Keratinocyte (primary cell): ENCODE results near the gene LPGAT1. TPM values are rescaled to one million over a fixed set of nuclear protein-coding genes. Genes with fewer than 3 reads are reported as not detected.

Source experiments
- DNase-seq: peaks from one replicate; pipeline ENCODE4 v3.0.0-alpha.2; 2011; ENCODE audit warnings: low read depth, missing footprints, low spot score
- FAIRE-seq: peaks from 2 replicates; lab custom pipeline; 2011; peaks lifted over from hg19 to GRCh38; lab: Jason Lieb, UNC
- H2AFZ ChIP-seq: 2 replicates; pipeline ENCODE4 v1.6.0; 2012; ENCODE audit warnings: low read length, control low read depth, inconsistent platforms; ENCODE audit not compliant: control insufficient read depth
- H3K27ac ChIP-seq: 2 replicates; pipeline ENCODE4 v1.5.1; 2011; ENCODE audit warnings: low read length; ENCODE audit not compliant: control insufficient read depth, insufficient read depth
- H3K27me3 ChIP-seq: 3 replicates; pipeline ENCODE4 v1.6.0; 2011; ENCODE audit warnings: low read length; ENCODE audit not compliant: control insufficient read depth, insufficient read depth; ENCODE audit errors: extremely low read depth
- H3K36me3 ChIP-seq, 2 experiments: 2 replicates in 1 of 2; 3 replicates in 1 of 2; pipeline ENCODE4 v1.5.1; 2011; ENCODE audit warnings: low read length in 2 of 2, mild to moderate bottlenecking in 1 of 2; ENCODE audit not compliant: control insufficient read depth in 2 of 2, insufficient read depth in 2 of 2; ENCODE audit errors: extremely low read depth in 1 of 2
- H3K4me1 ChIP-seq: 3 replicates; pipeline ENCODE4 v1.5.1; 2011; ENCODE audit warnings: low read length; ENCODE audit not compliant: control insufficient read depth, insufficient read depth; ENCODE audit errors: extremely low read depth
- H3K4me2 ChIP-seq: 3 replicates; pipeline ENCODE4 v1.6.0; 2011; ENCODE audit warnings: low read depth, low read length; ENCODE audit not compliant: control insufficient read depth, insufficient read depth; ENCODE audit errors: extremely low read depth
- H3K4me3 ChIP-seq, 3 experiments: fragments of 200-600 bp in 1 of 3; sonication (generic) in 1 of 3; 2 replicates in 2 of 3; 3 replicates in 1 of 3; pipeline ENCODE4 v1.5.1; 2011 to 2016; ENCODE audit warnings: low read length in 3 of 3, mild to moderate bottlenecking in 3 of 3, control low read depth in 2 of 3, inconsistent platforms in 1 of 3, low read depth in 1 of 3, mixed read lengths in 1 of 3, mixed run types in 1 of 3, moderate library complexity in 1 of 3; ENCODE audit not compliant: control insufficient read depth in 2 of 3, insufficient read depth in 2 of 3; ENCODE audit errors: extremely low read depth in 1 of 3
- H3K79me2 ChIP-seq: 2 replicates; pipeline ENCODE4 v1.6.0; 2012; ENCODE audit warnings: low read length; ENCODE audit not compliant: control insufficient read depth, insufficient read depth
- H3K9ac ChIP-seq: 3 replicates; pipeline ENCODE4 v1.6.0; 2011; ENCODE audit warnings: low read length; ENCODE audit not compliant: control insufficient read depth, insufficient read depth; ENCODE audit errors: extremely low read depth
- H3K9me1 ChIP-seq: 3 replicates; pipeline ENCODE4 v1.6.0; 2011; ENCODE audit warnings: low read length; ENCODE audit not compliant: control insufficient read depth, insufficient read depth; ENCODE audit errors: extremely low read depth
- H3K9me3 ChIP-seq: 2 replicates; pipeline ENCODE4 v1.5.1; 2012; ENCODE audit warnings: low read depth, low read length; ENCODE audit not compliant: control insufficient read depth
- H4K20me1 ChIP-seq: 3 replicates; pipeline ENCODE4 v1.6.0; 2011; ENCODE audit warnings: low read length; ENCODE audit not compliant: control insufficient read depth, insufficient read depth; ENCODE audit errors: extremely low read depth
- CTCF ChIP-seq, 3 experiments: IDR thresholded peaks in 1 of 3; conservative IDR thresholded peaks in 1 of 3; optimal IDR thresholded peaks in 1 of 3; 2 replicates in 2 of 3; 3 replicates in 1 of 3; pipeline versions ENCODE3 to v1.5.1; 2011; ENCODE audit warnings: low read length in 3 of 3, mild to moderate bottlenecking in 3 of 3, moderate library complexity in 2 of 3, control low read depth in 1 of 3, inconsistent platforms in 1 of 3; ENCODE audit not compliant: insufficient read depth in 2 of 3; ENCODE audit errors: extremely low read depth in 1 of 3
- EZH2 ChIP-seq: IDR thresholded peaks from one replicate; pipeline ENCODE4 v1.6.1; 2012; ENCODE audit warnings: inconsistent platforms, mild to moderate bottlenecking, low read length, moderate library complexity
- dilution Hi-C: fragments of 300-500 bp; cut with MboI; formaldehyde crosslinking; loops from one replicate; pipeline ENCODE4 v1.7.0; 2020; ENCODE audit warnings: low sequenced_read_pairs; ENCODE audit not compliant: extremely low pct_ligation_motif_present
- polyA plus RNA-seq, 5 experiments: library from polyadenylated mRNA; depleted of rRNA in 3 of 5; stranded (reverse) in 3 of 5; stranded (forward) in 1 of 5; unstranded in 1 of 5; fragments of >200 nt; gene quantifications; 1 replicate in 1 of 5; 2 replicates in 3 of 5; 3 replicates in 1 of 5; pipeline versions ENCODE4 v1.2.1 to v1.2.3, GENCODE V29; 2011 to 2012; ENCODE audit warnings: missing spikeins in 2 of 5, low read depth in 1 of 5, low replicate concordance in 1 of 5

LPGAT1 gene
- polyA plus RNA-seq, 1 donor (not counting 4 experiments of a cell fraction or from before 2014, with no cell fraction given), result 14.7 TPM

- Histone ChIP-seq H3K4me2 (no peak overlapping the region), H3K27me3 (no peaks in the 10 kb centered on the region), H4K20me1 (peaks cover 3% of the 10 kb centered on the region), H3K9me3 (no peaks in the 10 kb centered on the region), H3K4me1 (no peaks in the 10 kb centered on the region), H3K27ac (no peak overlapping the region), H3K9ac (no peak overlapping the region), H3K79me2 (no peaks in the 10 kb centered on the region), H3K9me1 (peaks cover 2% of the 10 kb centered on the region), H3K36me3 (peaks cover 4% of the 10 kb centered on the region in 2 experiments), H2AFZ (no peak overlapping the region), H3K4me3 (no peak overlapping the region)
- DNase-seq (no peak), FAIRE-seq (no peak)
- TF ChIP-seq EZH2 (no peak), CTCF (optimal IDR thresholded peaks at IDR 0.05 in 1 of 3, IDR thresholded peaks at IDR 0.05 in 1 of 3, conservative IDR thresholded peaks at IDR 0.05 in 1 of 3; ENCODE audit: extremely low read depth in 1 of 3, insufficient read depth in 2 of 3, low read length in 3 of 3) (no peak)
- dilution Hi-C loops, result no loop called here
These were observed 80.0 kb downstream of the LPGAT1 start for GRCh38 chr1:211750599-211750998.

- H3K79me2 ChIP-seq, result no peaks in the 10 kb centered on the region
- H3K4me2 ChIP-seq, result no peak overlapping the region
- TF ChIP-seq EZH2 (no peak), CTCF (optimal IDR thresholded peaks at IDR 0.05 in 1 of 3, IDR thresholded peaks at IDR 0.05 in 1 of 3, conservative IDR thresholded peaks at IDR 0.05 in 1 of 3; ENCODE audit: extremely low read depth in 1 of 3, insufficient read depth in 2 of 3, low read length in 3 of 3) (no peak)
- peaks cover 2% of the 10 kb centered on the region for H3K9me1 ChIP-seq
- H3K9ac ChIP-seq, result no peak overlapping the region
- H4K20me1 ChIP-seq, result peaks cover 3% of the 10 kb centered on the region
- FAIRE-seq (no peak), DNase-seq (no peak)
- no peaks in the 10 kb centered on the region for H3K4me1 ChIP-seq
- no peak overlapping the region for H2AFZ ChIP-seq
- H3K27me3 ChIP-seq, result no peaks in the 10 kb centered on the region
- H3K4me3 ChIP-seq, result no peak overlapping the region
- H3K9me3 ChIP-seq, result no peaks in the 10 kb centered on the region
- H3K27ac ChIP-seq, result no peak overlapping the region
- dilution Hi-C loops, result no loop called here
- peaks cover 4% of the 10 kb centered on the region in 2 experiments for H3K36me3 ChIP-seq
These were observed 81.3 kb downstream of the LPGAT1 start for GRCh38 chr1:211749251-211749650.
